NCI-H446 treated with DMSO at 0.1 percent for 48 hours (cell line): ENCODE data around the gene CLBA1.
"Not testable (repeated sequence)": the region's sequence is repeated elsewhere in the genome, so short reads cannot be mapped to it uniquely, and the experiment has no call there.

Experiments
- DNase-seq: peaks from one replicate; lab custom pipeline; 2025; lab: John Stamatoyannopoulos, UW

The CLBA1 gene

DNA sequence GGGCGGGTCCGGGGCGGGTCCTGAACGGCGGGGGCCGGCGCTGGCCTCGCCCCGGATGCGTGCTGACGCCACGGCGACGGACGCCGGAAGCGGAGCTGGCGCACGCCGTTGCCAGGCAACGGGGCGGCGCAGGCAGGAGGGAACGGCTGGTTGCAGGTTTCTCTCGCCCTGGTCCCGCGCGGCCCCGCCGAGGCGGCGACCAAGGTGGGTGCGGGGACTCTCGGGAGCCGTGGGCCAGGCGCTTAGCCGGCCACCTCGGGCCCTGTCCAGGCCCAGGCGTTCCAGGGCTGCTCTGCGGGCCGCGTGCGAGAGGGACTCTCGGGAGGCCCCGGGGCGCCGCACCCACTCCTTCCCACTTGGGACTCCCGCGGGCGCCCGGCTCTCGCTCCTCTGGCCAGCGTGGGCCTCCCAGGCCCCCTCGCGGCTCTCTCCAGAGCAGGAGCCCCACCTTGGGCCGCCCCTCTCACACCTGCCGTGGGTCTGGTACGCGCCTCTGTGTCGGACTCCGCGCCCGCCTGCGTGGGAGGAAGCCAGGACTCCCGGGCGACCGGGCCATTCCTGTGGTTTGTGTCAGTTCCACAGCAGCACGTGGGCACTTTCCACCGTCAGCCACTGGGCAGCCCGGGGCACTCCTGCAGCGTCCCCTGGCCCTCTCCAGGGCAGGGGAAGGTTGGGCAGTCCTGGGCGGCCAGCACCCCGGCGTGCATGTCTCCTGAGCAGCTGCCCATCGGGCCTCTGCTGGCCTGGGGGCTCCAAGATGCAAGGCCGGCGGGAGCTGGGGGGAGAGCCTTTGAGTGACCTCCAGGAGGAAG is at the start of gene CLBA1:
CLBA1 (plus strand) TSS at position 114 of the 812 bp plus-strand sequence; CDS start at position 758, 644 bp downstream.
- DNase-seq: peak; percentile 67

- DNase-seq: no peak
These were observed 49.6 kb upstream of the CLBA1 start for GRCh38 chr14:104935955-104936354.

GRCh38 chr14:104936361-104937155 is 49.0 kb upstream of the CLBA1 start:
- no peak for DNase-seq

DNA sequence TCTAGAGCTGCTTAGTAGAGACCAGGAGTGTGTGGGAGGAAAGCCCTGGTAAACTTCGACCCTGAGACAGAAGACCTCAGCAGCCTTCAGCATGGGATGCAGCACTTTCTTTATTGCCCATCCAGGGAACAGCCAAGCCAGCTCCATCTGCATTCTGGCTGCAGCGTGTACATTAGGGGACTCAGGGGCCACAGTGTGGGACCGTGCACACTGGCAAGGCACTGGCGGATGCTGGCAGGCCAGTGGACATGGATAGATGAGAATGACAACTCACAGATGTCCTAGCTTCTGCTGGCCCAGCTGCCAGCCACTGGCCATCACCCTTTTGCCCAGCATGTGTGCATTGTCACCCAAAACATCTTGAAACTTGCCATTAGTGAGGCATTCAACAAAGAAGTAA is 48.4 kb upstream of the CLBA1 start:
- DNase-seq: no peak

- DNase-seq: no peak
These were observed 47.8 kb upstream of the CLBA1 start for GRCh38 chr14:104937694-104938365.

GRCh38 chr14:104938436-104938835 is 47.2 kb upstream of the CLBA1 start:
- no peak for DNase-seq

GRCh38 chr14:104938960-104939359 is 46.6 kb upstream of the CLBA1 start:
- DNase-seq: no peak

- no peak for DNase-seq
These were observed 45.8 kb upstream of the CLBA1 start for GRCh38 chr14:104939666-104940410.

- no peak for DNase-seq
These were observed 45.0 kb upstream of the CLBA1 start for GRCh38 chr14:104940526-104941150.

DNA sequence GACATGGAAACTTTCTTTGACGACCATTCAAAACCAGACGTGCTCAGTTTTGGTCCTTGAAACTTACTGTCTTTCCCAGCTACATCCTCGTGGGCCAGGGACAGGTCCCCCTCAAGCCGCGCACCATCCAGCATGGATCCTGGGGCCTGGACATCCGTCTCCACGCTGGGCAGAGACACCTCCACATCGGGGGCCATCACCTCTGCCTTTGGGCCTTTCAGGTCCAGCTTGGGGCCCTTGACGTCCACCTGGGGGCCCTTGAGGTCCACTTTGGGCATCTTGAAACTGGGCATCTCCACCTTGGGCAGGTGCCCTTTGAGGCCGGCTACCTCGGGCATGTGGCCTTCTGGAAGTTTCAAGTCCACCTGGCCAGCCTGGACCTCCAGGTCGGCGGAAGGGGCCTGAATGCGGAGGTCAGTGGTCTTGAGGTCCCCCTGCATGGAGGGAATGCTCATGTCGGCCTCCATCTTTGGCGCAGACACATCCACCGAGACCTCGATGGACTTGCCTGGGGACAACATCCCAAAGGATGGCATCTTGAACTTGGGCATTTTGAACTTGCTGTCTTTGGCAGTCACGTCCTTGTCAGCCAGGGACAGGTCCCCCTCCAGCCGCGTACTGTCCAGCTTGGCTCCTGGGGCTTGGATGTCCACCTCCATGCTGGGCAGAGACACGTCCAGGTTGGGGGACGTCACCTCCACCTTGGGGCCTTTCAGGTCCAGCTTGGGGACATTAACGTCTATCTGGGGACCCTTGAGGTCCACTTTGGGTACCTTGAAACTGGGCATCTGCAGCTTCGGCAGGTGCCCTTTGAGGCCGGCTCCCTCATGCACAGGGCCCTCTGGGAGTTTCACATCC is 43.9 kb upstream of the CLBA1 start:
- DNase-seq: no peak

- DNase-seq: no peak
These were observed 43.0 kb upstream of the CLBA1 start for GRCh38 chr14:104942586-104942985.

DNA sequence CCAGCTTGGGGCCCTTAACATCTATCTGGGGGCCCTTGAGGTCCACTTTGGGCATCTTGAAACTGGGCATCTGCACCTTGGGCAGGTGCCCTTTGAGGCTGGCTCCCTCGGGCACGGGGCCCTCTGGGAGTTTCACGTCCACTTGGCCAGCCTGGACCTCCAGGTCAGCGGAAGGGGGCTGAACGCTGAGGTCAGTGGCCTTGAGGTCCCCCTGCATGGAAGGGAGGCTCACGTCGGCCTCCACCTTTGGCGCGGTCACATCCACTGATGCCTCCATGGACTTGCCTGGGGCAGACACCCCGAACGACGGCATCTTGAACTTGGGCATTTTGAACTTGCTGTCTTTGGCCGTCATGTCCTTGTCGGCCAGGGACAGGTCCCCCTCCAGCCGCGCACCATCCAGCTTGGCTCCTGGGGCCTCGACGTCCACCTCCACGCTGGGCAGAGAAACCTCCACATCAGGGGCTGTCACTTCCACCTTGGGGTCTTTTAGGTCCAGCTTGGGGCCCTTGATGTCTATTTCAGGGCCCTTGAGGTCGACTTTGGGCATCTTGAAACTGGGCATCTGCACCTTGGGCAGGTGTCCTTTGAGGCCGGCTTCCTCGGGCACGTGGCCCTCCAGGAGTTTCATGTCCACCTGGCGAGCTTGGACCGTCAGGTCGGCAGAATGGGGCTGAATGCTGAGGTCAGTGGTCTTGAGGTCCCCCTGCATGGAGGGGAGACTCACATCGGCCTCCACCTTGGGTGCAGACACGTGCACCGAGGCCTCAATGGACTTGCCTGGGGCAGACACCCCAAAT is 42.2 kb upstream of the CLBA1 start:
- not testable (repeated sequence) for DNase-seq

GRCh38 chr14:104944016-104944308 is 41.6 kb upstream of the CLBA1 start:
- DNase-seq: not testable (repeated sequence)

GRCh38 chr14:104944436-104945205 is 41.0 kb upstream of the CLBA1 start:
- DNase-seq: not testable (repeated sequence)

- not testable (repeated sequence) for DNase-seq
These were observed 40.3 kb upstream of the CLBA1 start for GRCh38 chr14:104945266-104945665.

DNA sequence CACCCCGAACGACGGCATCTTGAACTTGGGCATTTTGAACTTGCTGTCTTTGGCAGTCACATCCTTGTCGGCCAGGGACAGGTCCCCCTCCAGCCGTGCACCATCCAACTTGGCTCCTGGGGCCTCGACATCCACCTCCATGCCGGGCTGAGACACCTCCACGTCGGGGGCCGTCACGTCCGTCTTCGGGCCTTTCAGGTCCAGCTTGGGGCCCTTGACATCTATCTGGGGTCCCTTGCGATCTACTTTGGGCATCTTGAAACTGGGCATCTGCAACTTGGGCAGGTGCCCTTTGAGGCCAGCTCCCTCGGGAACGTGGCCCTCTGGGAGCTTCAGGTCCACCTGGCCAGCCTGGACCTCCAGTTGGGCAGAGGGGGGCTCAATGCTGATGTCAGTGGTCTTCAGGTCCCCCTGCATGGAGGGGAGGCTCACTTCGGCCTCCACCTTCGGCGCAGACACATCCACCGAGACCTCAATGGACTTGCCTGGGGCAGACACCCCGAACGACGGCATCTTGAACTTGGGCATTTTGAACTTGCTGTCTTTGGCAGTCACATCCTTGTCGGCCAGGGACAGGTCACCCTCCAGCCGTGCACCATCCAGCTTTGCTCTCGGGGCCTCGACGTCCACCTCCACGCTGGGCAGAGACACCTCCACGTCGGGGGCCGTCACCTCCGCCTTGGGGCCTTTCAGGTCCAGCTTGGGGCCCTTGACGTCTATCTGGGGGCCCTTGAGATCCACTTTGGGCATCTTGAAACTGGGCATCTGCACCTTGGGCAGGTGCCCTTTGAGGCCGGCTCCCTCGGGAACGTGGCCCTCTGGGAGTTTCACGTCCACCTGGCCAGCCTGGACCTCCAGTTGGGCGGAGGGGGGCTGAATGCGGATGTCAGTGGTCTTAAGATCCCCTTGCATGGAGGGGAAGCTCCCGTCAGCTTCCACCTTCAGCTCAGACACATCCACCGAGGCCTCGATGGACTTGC is 39.3 kb upstream of the CLBA1 start:
- DNase-seq: not testable (repeated sequence)

GRCh38 chr14:104947201-104947600 is 38.4 kb upstream of the CLBA1 start:
- not testable (repeated sequence) for DNase-seq
